ENCODE results near the gene GRIK1. TPM values are rescaled to one million over a fixed set of nuclear protein-coding genes. Genes with fewer than 3 reads are reported as not detected.

GRIK1 gene
- total RNA-seq, 1 experiment from 2014 or later: not detected

DNA sequence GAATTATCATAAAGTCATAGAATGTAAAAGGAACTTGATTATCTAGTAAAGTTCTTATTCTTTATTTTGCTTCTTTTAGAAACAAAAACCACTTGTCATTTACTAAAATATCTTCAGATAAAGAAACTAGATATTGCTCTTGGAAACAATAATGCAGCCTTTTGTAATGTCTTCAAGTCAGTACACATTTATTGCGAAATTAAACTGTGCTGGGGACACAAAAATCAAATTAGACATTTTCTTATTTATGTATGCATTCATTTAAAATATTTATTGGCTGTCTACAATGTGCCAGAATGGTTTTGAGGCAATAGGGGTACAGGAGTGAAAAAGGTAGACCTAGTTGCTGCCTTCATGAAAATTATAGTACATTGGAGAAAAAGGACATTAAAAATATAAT is 201.1 kb downstream of the GRIK1 start:
- Histone ChIP-seq H3K79me2 (ENCODE audit: low read length) (no peaks in the 10 kb centered on the region), H4K20me1 (ENCODE audit: insufficient read depth, low read depth, low read length) (no peaks in the 10 kb centered on the region), H3K9me3 (ENCODE audit: low read length) (no peaks in the 10 kb centered on the region), H3K27ac (ENCODE audit: low read length) (no peak overlapping the region), H3K4me3 (ENCODE audit: low read length) (no peak overlapping the region), H3K27me3 (ENCODE audit: low read length) (no peaks in the 10 kb centered on the region), H2AFZ (ENCODE audit: low read length) (no peak overlapping the region), H3K9ac (ENCODE audit: low read length) (no peak overlapping the region), H3K9me2 (replicated peaks; ENCODE audit: insufficient read depth, low read length) (no peaks in the 10 kb centered on the region), H3K4me2 (ENCODE audit: low read depth, low read length, poor library complexity, severe bottlenecking) (no peak overlapping the region), H3K36me3 (ENCODE audit: insufficient read depth, low read length) (no peaks in the 10 kb centered on the region), H3K4me1 (ENCODE audit: low read length) (no peaks in the 10 kb centered on the region)
- DNase-seq: no peak

DNA sequence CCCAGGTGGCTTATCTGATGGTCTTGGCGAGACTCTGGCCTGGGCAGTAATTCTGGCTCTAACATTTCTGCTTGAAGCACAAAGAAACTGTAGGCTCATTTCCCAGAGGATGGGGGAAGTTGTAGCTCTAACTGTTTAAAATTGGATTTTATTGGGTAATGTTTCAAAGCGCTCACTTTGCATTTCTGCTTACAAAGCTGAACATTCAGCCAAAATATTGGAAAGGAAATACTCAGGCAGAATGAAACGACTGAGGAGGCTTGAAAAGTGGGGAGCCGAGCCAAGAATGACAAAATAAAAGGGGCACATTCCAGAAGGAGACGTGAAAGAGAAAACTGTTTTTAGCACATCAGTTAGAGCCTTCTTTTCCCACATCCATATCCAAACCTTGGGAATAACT is 202.6 kb downstream of the GRIK1 start:
- Histone ChIP-seq H4K20me1 (ENCODE audit: insufficient read depth, low read depth, low read length) (no peaks in the 10 kb centered on the region), H3K4me2 (ENCODE audit: low read depth, low read length, poor library complexity, severe bottlenecking) (no peak overlapping the region), H2AFZ (ENCODE audit: low read length) (no peak overlapping the region), H3K9me2 (replicated peaks; ENCODE audit: insufficient read depth, low read length) (no peaks in the 10 kb centered on the region), H3K79me2 (ENCODE audit: low read length) (no peaks in the 10 kb centered on the region), H3K27me3 (ENCODE audit: low read length) (no peaks in the 10 kb centered on the region), H3K9ac (ENCODE audit: low read length) (no peak overlapping the region), H3K27ac (ENCODE audit: low read length) (no peak overlapping the region), H3K4me3 (ENCODE audit: low read length) (no peak overlapping the region), H3K36me3 (ENCODE audit: insufficient read depth, low read length) (no peaks in the 10 kb centered on the region), H3K4me1 (ENCODE audit: low read length) (no peaks in the 10 kb centered on the region), H3K9me3 (ENCODE audit: low read length) (no peaks in the 10 kb centered on the region)
- DNase-seq: no peak

DNA sequence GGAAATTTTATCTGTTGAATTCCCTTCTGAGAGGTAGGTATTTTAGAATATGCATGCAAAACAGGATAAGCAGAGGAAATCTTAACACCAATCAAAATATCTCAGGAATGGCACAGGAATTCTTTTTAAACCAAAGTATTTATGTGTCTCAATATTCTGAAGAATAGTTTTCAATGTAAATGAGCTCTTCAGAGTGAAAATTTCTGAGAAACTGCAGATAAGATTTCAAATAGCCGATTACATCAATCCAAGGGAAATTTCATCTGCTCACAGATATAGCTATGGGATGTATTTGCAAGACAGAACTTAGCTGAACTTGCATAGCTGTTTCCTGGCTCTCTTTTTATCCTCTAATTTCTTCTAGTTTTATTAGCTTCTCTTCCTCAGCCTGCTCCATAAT is 209.5 kb downstream of the GRIK1 start:
- no peak overlapping the region for H3K27ac ChIP-seq (ENCODE audit: low read length)
- no peak overlapping the region for H2AFZ ChIP-seq (ENCODE audit: low read length)
- H3K27me3 ChIP-seq (ENCODE audit: low read length): no peaks in the 10 kb centered on the region
- no peaks in the 10 kb centered on the region for H3K36me3 ChIP-seq (ENCODE audit: insufficient read depth, low read length)
- DNase-seq: no peak
- no peaks in the 10 kb centered on the region for H3K79me2 ChIP-seq (ENCODE audit: low read length)
- no peak overlapping the region for H3K9ac ChIP-seq (ENCODE audit: low read length)
- H3K9me2 ChIP-seq (replicated peaks; ENCODE audit: insufficient read depth, low read length): no peaks in the 10 kb centered on the region
- H3K4me3 ChIP-seq (ENCODE audit: low read length): no peak overlapping the region
- H3K4me1 ChIP-seq (ENCODE audit: low read length): no peaks in the 10 kb centered on the region
- no peak overlapping the region for H3K4me2 ChIP-seq (ENCODE audit: low read depth, low read length, poor library complexity, severe bottlenecking)
- H3K9me3 ChIP-seq (ENCODE audit: low read length): no peaks in the 10 kb centered on the region
- no peaks in the 10 kb centered on the region for H4K20me1 ChIP-seq (ENCODE audit: insufficient read depth, low read depth, low read length)

DNA sequence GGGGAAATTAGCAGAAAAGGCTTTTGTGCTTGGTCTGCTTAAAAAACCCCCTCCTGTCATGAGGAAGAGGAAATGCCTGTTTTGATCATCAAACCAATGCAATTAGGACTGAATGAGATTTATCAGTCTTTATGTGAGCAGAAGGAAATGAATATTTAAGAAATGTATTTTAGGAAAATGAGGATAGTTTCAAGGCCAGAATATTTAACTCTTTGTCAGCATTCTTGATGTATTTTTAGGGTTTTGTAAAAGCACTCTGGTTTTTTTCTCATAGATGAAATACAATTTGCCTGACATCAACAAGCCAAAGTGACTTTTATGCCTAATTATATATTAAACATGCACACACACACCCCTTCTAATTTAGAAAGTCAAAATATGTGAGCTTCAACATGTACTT is 213.8 kb downstream of the GRIK1 start:
- Histone ChIP-seq H3K79me2 (ENCODE audit: low read length) (no peaks in the 10 kb centered on the region), H3K27me3 (ENCODE audit: low read length) (no peaks in the 10 kb centered on the region), H3K4me3 (ENCODE audit: low read length) (no peak overlapping the region), H3K4me1 (ENCODE audit: low read length) (no peaks in the 10 kb centered on the region), H3K36me3 (ENCODE audit: insufficient read depth, low read length) (no peaks in the 10 kb centered on the region), H4K20me1 (ENCODE audit: insufficient read depth, low read depth, low read length) (no peaks in the 10 kb centered on the region), H3K27ac (ENCODE audit: low read length) (no peak overlapping the region), H3K9ac (ENCODE audit: low read length) (no peak overlapping the region), H3K9me3 (ENCODE audit: low read length) (no peaks in the 10 kb centered on the region), H3K4me2 (ENCODE audit: low read depth, low read length, poor library complexity, severe bottlenecking) (no peak overlapping the region), H3K9me2 (replicated peaks; ENCODE audit: insufficient read depth, low read length) (no peaks in the 10 kb centered on the region), H2AFZ (ENCODE audit: low read length) (no peak overlapping the region)
- DNase-seq: no peak

DNA sequence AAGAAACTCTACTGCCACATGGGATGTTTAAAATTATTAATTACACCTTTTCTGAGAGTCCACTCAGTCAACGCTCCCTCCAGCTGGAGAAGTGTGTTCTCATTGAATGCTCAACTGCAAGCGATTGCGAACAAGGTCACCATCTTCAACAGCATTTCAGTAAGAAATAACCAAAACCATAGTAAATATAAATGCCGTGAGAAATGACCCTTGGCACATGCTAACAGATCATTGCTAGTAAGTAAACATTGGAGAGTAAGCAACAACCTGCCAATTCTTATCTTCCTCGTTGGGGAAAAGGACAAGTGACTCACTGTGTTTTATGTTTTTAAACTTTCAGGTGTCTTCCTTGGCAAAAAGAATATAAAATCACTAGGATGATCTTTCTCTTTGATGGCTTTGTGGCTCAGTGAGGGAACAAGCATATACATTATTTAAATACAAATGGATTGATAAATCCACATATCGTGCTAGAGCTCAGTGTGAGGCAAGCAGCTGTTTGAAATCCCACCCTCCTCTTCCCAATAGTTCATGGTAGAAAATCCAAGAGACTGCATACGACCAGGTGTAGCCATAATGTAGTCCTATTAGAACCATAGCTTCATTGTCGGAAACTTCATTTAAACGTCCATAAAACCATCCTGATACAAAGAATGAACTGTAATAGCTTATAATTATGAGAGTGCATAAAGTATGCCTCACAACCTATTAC is 214.6 kb downstream of the GRIK1 start:
- H3K4me1 ChIP-seq (ENCODE audit: low read length): no peaks in the 10 kb centered on the region
- no peak overlapping the region for H3K4me3 ChIP-seq (ENCODE audit: low read length)
- no peak overlapping the region for H3K27ac ChIP-seq (ENCODE audit: low read length)
- no peaks in the 10 kb centered on the region for H3K79me2 ChIP-seq (ENCODE audit: low read length)
- no peak for DNase-seq
- no peaks in the 10 kb centered on the region for H3K9me2 ChIP-seq (replicated peaks; ENCODE audit: insufficient read depth, low read length)
- no peaks in the 10 kb centered on the region for H4K20me1 ChIP-seq (ENCODE audit: insufficient read depth, low read depth, low read length)
- no peaks in the 10 kb centered on the region for H3K9me3 ChIP-seq (ENCODE audit: low read length)
- no peaks in the 10 kb centered on the region for H3K36me3 ChIP-seq (ENCODE audit: insufficient read depth, low read length)
- no peak overlapping the region for H3K9ac ChIP-seq (ENCODE audit: low read length)
- no peak overlapping the region for H2AFZ ChIP-seq (ENCODE audit: low read length)
- no peak overlapping the region for H3K4me2 ChIP-seq (ENCODE audit: low read depth, low read length, poor library complexity, severe bottlenecking)
- H3K27me3 ChIP-seq (ENCODE audit: low read length): no peaks in the 10 kb centered on the region

DNA sequence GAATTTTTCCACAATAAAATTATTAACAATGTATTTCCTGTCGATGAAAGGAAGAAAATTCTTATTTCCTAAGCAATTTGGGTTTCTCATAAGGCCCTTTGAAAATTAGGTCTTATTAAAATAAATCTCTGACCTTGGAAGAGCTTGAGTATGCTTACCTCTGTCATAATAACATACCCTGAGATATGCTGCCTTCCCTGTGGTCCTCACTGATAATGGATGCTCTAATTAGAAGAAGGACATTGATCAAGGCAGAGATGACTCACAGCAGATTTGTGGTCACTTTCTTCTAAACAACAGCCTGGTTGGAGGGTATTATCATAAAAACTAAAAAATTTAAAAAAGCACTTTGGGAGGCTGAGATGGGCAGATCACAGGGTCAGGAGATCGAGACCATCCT is 217.8 kb downstream of the GRIK1 start:
- Histone ChIP-seq H3K27me3 (ENCODE audit: low read length) (no peaks in the 10 kb centered on the region), H3K9ac (ENCODE audit: low read length) (no peak overlapping the region), H3K79me2 (ENCODE audit: low read length) (no peaks in the 10 kb centered on the region), H3K27ac (ENCODE audit: low read length) (no peak overlapping the region), H3K9me2 (replicated peaks; ENCODE audit: insufficient read depth, low read length) (no peaks in the 10 kb centered on the region), H3K9me3 (ENCODE audit: low read length) (no peaks in the 10 kb centered on the region), H3K4me2 (ENCODE audit: low read depth, low read length, poor library complexity, severe bottlenecking) (no peak overlapping the region), H4K20me1 (ENCODE audit: insufficient read depth, low read depth, low read length) (no peaks in the 10 kb centered on the region), H3K36me3 (ENCODE audit: insufficient read depth, low read length) (no peaks in the 10 kb centered on the region), H3K4me1 (ENCODE audit: low read length) (no peaks in the 10 kb centered on the region), H3K4me3 (ENCODE audit: low read length) (no peak overlapping the region), H2AFZ (ENCODE audit: low read length) (no peak overlapping the region)
- no peak for DNase-seq

DNA sequence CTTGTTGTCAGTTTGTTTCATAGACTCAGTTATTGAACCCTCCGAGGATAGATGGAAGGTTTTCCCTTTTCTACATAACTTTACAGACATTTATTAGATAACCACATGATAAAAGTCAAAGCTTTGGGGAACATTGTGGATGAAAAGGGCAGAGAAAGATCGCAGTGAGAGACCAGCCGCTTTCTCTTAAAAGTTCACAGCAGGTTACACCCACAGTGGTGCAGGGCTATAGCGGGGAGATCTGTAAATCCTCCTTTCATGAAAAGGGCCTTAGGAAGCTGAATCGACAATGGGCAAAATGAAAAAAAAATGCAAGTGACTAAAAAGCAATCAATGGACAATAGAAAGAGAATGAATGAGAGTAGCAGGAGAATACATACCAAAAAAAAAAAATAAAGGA is 218.6 kb downstream of the GRIK1 start:
- no peak overlapping the region for H3K4me3 ChIP-seq (ENCODE audit: low read length)
- no peak for DNase-seq

DNA sequence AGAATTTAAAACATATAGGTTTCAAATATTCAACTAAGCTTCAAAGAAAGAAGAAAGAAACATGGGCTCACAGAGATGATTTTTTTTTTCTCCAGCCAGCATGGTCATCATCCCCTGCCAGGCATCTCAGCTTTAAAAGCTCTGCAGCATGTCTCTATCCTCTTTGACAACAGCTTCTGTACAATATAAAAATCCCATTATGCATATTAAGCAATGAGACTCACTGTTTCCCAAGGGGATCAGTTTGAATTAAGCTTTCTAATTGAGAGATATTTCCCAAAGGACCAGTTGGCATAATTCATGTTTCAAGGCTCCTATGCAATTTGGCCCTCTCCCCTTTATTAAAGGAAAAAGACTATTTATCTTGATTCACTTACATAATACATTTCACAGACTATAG is 220.3 kb downstream of the GRIK1 start:
- H3K79me2 ChIP-seq (ENCODE audit: low read length): no peaks in the 10 kb centered on the region
- no peaks in the 10 kb centered on the region for H3K27me3 ChIP-seq (ENCODE audit: low read length)
- no peak for DNase-seq
- no peak overlapping the region for H3K9ac ChIP-seq (ENCODE audit: low read length)
- no peak overlapping the region for H3K4me2 ChIP-seq (ENCODE audit: low read depth, low read length, poor library complexity, severe bottlenecking)
- no peaks in the 10 kb centered on the region for H4K20me1 ChIP-seq (ENCODE audit: insufficient read depth, low read depth, low read length)
- H3K9me2 ChIP-seq (replicated peaks; ENCODE audit: insufficient read depth, low read length): no peaks in the 10 kb centered on the region
- H2AFZ ChIP-seq (ENCODE audit: low read length): no peak overlapping the region
- no peaks in the 10 kb centered on the region for H3K36me3 ChIP-seq (ENCODE audit: insufficient read depth, low read length)
- H3K27ac ChIP-seq (ENCODE audit: low read length): no peak overlapping the region
- no peak overlapping the region for H3K4me3 ChIP-seq (ENCODE audit: low read length)
- H3K9me3 ChIP-seq (ENCODE audit: low read length): no peaks in the 10 kb centered on the region; the same call in 1 of the 2 replicates
- H3K4me1 ChIP-seq (ENCODE audit: low read length): no peaks in the 10 kb centered on the region

More for the DNA sequence above, 218.6 kb downstream of the GRIK1 start:
- Histone ChIP-seq H3K9me2 (replicated peaks; ENCODE audit: insufficient read depth, low read length) (no peaks in the 10 kb centered on the region), H2AFZ (ENCODE audit: low read length) (no peak overlapping the region), H3K9me3 (ENCODE audit: low read length) (no peaks in the 10 kb centered on the region; the same call in 1 of the 2 replicates), H3K4me2 (ENCODE audit: low read depth, low read length, poor library complexity, severe bottlenecking) (no peak overlapping the region), H3K9ac (ENCODE audit: low read length) (no peak overlapping the region), H3K27me3 (ENCODE audit: low read length) (no peaks in the 10 kb centered on the region), H3K36me3 (ENCODE audit: insufficient read depth, low read length) (no peaks in the 10 kb centered on the region), H4K20me1 (ENCODE audit: insufficient read depth, low read depth, low read length) (no peaks in the 10 kb centered on the region), H3K79me2 (ENCODE audit: low read length) (no peaks in the 10 kb centered on the region), H3K27ac (ENCODE audit: low read length) (no peak overlapping the region), H3K4me1 (ENCODE audit: low read length) (no peaks in the 10 kb centered on the region)

Measured in Karpas-422 (cell line).